Activated CD4-positive, alpha-beta T cell treated with anti-CD3 and anti-CD28 coated beads for 36 hours (primary cell): Measurements from ENCODE around the gene SLC44A1. TPM values are rescaled to one million over a fixed set of nuclear protein-coding genes. Genes with fewer than 3 reads are reported as not detected.

Source experiments
- ATAC-seq: fragments of 200-7000 bp; cut with Tn5 transposase; one replicate; pipeline ENCODE4 v1.10.0; 2021; ENCODE audit warnings: mild to moderate bottlenecking, moderate library complexity
- CTCF ChIA-PET: fragments of 350-600 bp; sonication (Branson Sonifier 250); formaldehyde crosslinking; loops from one replicate; lab custom pipeline; 2021; ENCODE audit warnings: antibody characterized with exemption; lab: Charles Lee
- POLR2A ChIA-PET: fragments of 350-600 bp; sonication (Branson Sonifier 250); formaldehyde crosslinking; loops from one replicate; lab custom pipeline; 2021; ENCODE audit warnings: antibody characterized with exemption, inconsistent platforms; lab: Charles Lee
- DNase-seq: peaks from one replicate; pipeline ENCODE4 v3.0.0-alpha.2; 2020
- H3K27ac Mint-ChIP-seq: one replicate; pipeline ENCODE4 v1.8.0; 2021; ENCODE audit warnings: mixed read lengths
- H3K27me3 Mint-ChIP-seq: one replicate; pipeline ENCODE4 v1.8.0; 2021; ENCODE audit warnings: mixed read lengths
- H3K36me3 Mint-ChIP-seq: one replicate; pipeline ENCODE4 v1.8.0; 2021; ENCODE audit warnings: low read depth, mixed read lengths
- H3K4me1 Mint-ChIP-seq: one replicate; pipeline ENCODE4 v1.8.0; 2021; ENCODE audit warnings: mixed read lengths
- H3K4me3 Mint-ChIP-seq: one replicate; pipeline ENCODE4 v1.8.0; 2021; ENCODE audit warnings: mild to moderate bottlenecking, moderate library complexity, mixed read lengths
- H3K9me3 Mint-ChIP-seq: one replicate; pipeline ENCODE4 v1.8.0; 2021; ENCODE audit warnings: low read depth, mixed read lengths
- intact Hi-C, 2 experiments: fragments of 100-400 bp; cut with DNase I in 1 of 2; cut with micrococcal nuclease in 1 of 2; formaldehyde crosslinking; loops; one replicate each; pipeline versions ENCODE4 v1.14.2 to v1.15.1; 2022 to 2024; cut with DNase I, micrococcal nuclease
- total RNA-seq, 2 experiments: library from RNA; stranded (reverse); gene quantifications; one replicate each; pipeline ENCODE4 v1.2.3, GENCODE V29; 2021

The SLC44A1 gene
- total RNA-seq, 2 experiments from 2014 or later: 9.7 to 10.4 TPM

DNA sequence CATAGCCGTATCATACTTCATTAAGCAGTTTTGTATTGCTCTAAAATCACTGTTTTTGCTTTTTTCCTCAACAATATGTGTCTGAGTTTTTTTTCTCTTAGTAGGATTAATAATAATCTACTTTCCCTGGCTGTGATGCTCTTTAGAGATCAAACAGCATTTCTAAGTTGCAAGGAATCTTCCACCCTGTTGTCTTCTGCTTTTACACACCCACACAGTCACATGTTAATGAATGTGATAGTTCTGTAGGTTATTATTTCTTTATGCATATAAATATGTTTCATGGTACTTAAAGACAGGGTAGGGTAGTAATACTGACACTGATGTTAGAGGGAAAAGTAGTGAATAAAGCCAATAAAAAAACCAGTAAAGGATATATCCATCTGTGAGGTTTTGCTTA, 29.3 kb downstream of the SLC44A1 start:
- ATAC-seq: no peak
- H3K36me3 Mint-ChIP-seq: no peaks in the 10 kb centered on the region
- intact Hi-C loops: no loop called here
- ChIA-PET POLR2A (no interaction called here), CTCF (no interaction called here)
- no peaks in the 10 kb centered on the region for H3K27me3 Mint-ChIP-seq
- H3K4me3 Mint-ChIP-seq: no peak overlapping the region
- peaks cover 12% of the 10 kb centered on the region for H3K4me1 Mint-ChIP-seq
- no peaks in the 10 kb centered on the region for H3K9me3 Mint-ChIP-seq
- H3K27ac Mint-ChIP-seq: no peak overlapping the region
- DNase-seq: no peak

GRCh38 chr9:105275111-105275510, 30.7 kb downstream of the SLC44A1 start:
- Mint-ChIP-seq H3K27me3 (no peaks in the 10 kb centered on the region), H3K4me1 (peaks cover 10% of the 10 kb centered on the region), H3K36me3 (no peaks in the 10 kb centered on the region), H3K9me3 (no peaks in the 10 kb centered on the region), H3K27ac (no peak overlapping the region), H3K4me3 (no peak overlapping the region)
- ChIA-PET CTCF (interaction anchor here (0.9 to 1.0 kb wide), 2 partner anchors 9 to 12 kb away, joined by 3 read pairs; no protein-coding TSS in a partner anchor), POLR2A (no interaction called here)
- intact Hi-C loops: no loop called here
- DNase-seq (no peak), ATAC-seq (no peak)

DNA sequence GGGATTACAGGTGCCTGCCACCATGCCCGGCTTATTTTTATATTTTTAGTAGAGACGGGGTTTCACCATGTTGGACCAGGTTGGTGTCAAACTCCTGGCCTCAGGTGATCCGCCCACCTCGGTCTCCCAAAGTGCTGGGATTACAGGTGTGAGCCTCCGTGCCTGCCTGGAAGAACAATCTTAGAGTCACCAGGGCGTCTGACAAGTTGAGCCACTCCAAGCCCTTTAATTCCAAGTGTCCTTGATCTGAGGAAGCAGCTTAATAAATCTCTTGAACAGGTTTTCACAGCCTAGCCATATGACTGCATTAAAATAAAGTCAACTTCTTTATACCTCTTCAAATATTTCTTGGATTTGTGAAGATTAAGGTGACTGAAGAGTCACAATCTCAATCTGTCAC, 31.5 kb downstream of the SLC44A1 start:
- no peak overlapping the region for H3K27ac Mint-ChIP-seq
- POLR2A ChIA-PET: no interaction called here
- no peak overlapping the region for H3K4me3 Mint-ChIP-seq
- CTCF ChIA-PET: no interaction called here
- DNase-seq: no peak
- ATAC-seq: no peak
- no peaks in the 10 kb centered on the region for H3K27me3 Mint-ChIP-seq
- no peaks in the 10 kb centered on the region for H3K9me3 Mint-ChIP-seq
- H3K4me1 Mint-ChIP-seq: peaks cover 4% of the 10 kb centered on the region
- intact Hi-C loops: no loop called here
- no peaks in the 10 kb centered on the region for H3K36me3 Mint-ChIP-seq

GRCh38 chr9:105278751-105279150, 34.3 kb downstream of the SLC44A1 start:
- H3K4me1 Mint-ChIP-seq: peaks cover 6% of the 10 kb centered on the region
- CTCF ChIA-PET: no interaction called here

GRCh38 chr9:105280691-105281090, 36.2 kb downstream of the SLC44A1 start:
- CTCF ChIA-PET: interaction anchor here (0.7 kb wide), 2 partner anchors 29 to 417 kb away, joined by 3 read pairs; no protein-coding TSS in a partner anchor
- Mint-ChIP-seq H3K9me3 (no peaks in the 10 kb centered on the region), H3K4me3 (no peak overlapping the region), H3K27ac (no peak overlapping the region), H3K27me3 (no peaks in the 10 kb centered on the region), H3K4me1 (peaks cover 3% of the 10 kb centered on the region), H3K36me3 (no peaks in the 10 kb centered on the region)
- intact Hi-C loops: no loop called here
- peak; percentile 19 for ATAC-seq
- POLR2A ChIA-PET: no interaction called here
- no peak for DNase-seq

More at GRCh38 chr9:105278751-105279150, 34.3 kb downstream of the SLC44A1 start:
- intact Hi-C loops: no loop called here
- Mint-ChIP-seq H3K36me3 (no peaks in the 10 kb centered on the region), H3K27me3 (no peaks in the 10 kb centered on the region), H3K4me3 (no peak overlapping the region), H3K9me3 (no peaks in the 10 kb centered on the region), H3K27ac (no peak overlapping the region)
- ATAC-seq (no peak), DNase-seq (no peak)
- POLR2A ChIA-PET: no interaction called here

DNA sequence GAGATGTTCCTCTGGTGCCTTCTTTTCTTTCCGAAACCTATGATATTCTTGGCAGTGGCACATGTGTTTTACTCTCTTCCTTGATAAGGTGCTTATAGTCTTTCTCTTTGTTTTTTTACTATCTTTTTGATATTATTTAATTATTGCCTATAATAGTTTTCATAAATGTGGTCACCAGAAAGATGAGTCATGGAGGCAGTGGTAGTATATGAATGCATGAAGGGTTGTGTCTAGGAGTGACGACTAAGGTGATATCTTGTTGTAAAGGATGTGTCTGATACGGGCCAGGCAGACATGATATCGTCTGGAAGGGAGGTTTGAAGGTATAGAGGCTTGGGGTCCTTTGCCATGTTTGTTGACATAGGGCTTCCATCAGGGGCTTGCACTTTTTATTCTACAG, 36.8 kb downstream of the SLC44A1 start:
- CTCF ChIA-PET: interaction anchor here (0.7 kb wide), 1 partner anchor 29 kb away, joined by 3 read pairs; no protein-coding TSS in a partner anchor
- Mint-ChIP-seq H3K36me3 (no peaks in the 10 kb centered on the region), H3K9me3 (no peaks in the 10 kb centered on the region), H3K27ac (no peak overlapping the region), H3K4me1 (peaks cover 3% of the 10 kb centered on the region), H3K4me3 (no peak overlapping the region), H3K27me3 (no peaks in the 10 kb centered on the region)
- DNase-seq (no peak), ATAC-seq (no peak)
- intact Hi-C loops: no loop called here
- POLR2A ChIA-PET: no interaction called here

GRCh38 chr9:105281926-105282325, 37.5 kb downstream of the SLC44A1 start:
- ATAC-seq (no peak), DNase-seq (no peak)
- intact Hi-C loops: no loop called here
- ChIA-PET POLR2A (no interaction called here), CTCF (interaction anchor here (0.7 kb wide), 1 partner anchor 34 kb away, joined by 3 read pairs; no protein-coding TSS in a partner anchor)
- Mint-ChIP-seq H3K4me1 (peaks cover 3% of the 10 kb centered on the region), H3K4me3 (no peak overlapping the region), H3K27ac (no peak overlapping the region), H3K9me3 (no peaks in the 10 kb centered on the region), H3K36me3 (no peaks in the 10 kb centered on the region), H3K27me3 (no peaks in the 10 kb centered on the region)

DNA sequence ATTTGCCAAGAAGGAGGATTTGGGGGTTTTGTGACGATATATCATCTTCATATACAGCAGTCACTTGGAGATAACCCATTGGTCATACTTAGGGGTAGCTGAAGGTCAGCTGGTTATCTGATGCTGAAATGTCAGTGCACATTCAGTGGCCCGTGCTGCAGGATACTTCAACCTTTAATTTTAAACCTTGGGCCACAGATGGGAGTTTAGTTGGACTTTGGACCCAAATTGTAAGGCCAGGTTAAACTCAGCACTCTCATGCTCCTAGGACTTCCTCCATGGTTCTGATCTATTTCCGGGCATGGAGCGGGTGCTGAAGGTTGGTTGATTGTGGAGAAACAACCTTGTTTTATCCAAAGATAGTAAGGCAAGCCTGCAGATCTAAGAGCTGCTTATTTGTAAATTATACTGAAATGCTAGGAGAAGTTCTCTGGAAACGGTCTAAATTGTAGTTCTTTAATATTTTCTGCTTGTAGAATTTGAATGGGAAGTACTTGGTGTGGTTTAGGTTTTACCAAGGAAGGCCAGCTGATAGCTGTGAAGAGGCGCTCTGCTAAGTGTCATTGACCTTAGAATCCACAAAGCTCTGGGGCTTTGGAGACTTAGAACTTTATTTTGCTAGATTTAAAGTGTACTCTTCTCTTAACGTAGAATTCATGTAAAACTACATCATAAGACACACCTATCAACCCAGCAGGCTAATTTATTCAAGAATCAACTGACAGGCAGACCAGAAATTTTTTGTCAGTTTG, 38.6 kb downstream of the SLC44A1 start:
- DNase-seq: no peak
- peaks cover 3% of the 10 kb centered on the region for H3K4me1 Mint-ChIP-seq
- no peaks in the 10 kb centered on the region for H3K36me3 Mint-ChIP-seq
- CTCF ChIA-PET: interaction anchor here (0.9 kb wide), 1 partner anchor 8 kb away, joined by 3 read pairs; no protein-coding TSS in a partner anchor
- H3K4me3 Mint-ChIP-seq: no peak overlapping the region
- no peaks in the 10 kb centered on the region for H3K27me3 Mint-ChIP-seq
- intact Hi-C loops: no loop called here
- H3K9me3 Mint-ChIP-seq: no peaks in the 10 kb centered on the region
- H3K27ac Mint-ChIP-seq: no peak overlapping the region
- POLR2A ChIA-PET: no interaction called here
- no peak for ATAC-seq

GRCh38 chr9:105283795-105284194, 39.3 kb downstream of the SLC44A1 start:
- no peak for ATAC-seq
- DNase-seq: no peak
- Mint-ChIP-seq H3K27me3 (no peaks in the 10 kb centered on the region), H3K4me3 (no peak overlapping the region), H3K9me3 (no peaks in the 10 kb centered on the region), H3K27ac (no peak overlapping the region), H3K36me3 (no peaks in the 10 kb centered on the region), H3K4me1 (peaks cover 3% of the 10 kb centered on the region)
- intact Hi-C loops: no loop called here
- ChIA-PET CTCF (interaction anchor here (0.7 to 0.9 kb wide), 2 partner anchors 9 to 147 kb away, joined by 3 read pairs; no protein-coding TSS in a partner anchor), POLR2A (no interaction called here)

- peak; percentile 26 for ATAC-seq
- Mint-ChIP-seq H3K36me3 (no peaks in the 10 kb centered on the region), H3K4me1 (peaks cover 3% of the 10 kb centered on the region), H3K4me3 (no peak overlapping the region), H3K27ac (no peak overlapping the region), H3K27me3 (no peaks in the 10 kb centered on the region), H3K9me3 (no peaks in the 10 kb centered on the region)
- DNase-seq: no peak
- CTCF ChIA-PET: interaction anchor here (0.7 kb wide), 1 partner anchor 146 kb away, joined by 3 read pairs; no protein-coding TSS in a partner anchor
- intact Hi-C loops: no loop called here
- POLR2A ChIA-PET: no interaction called here
Observed at GRCh38 chr9:105284463-105284862, 40.0 kb downstream of the SLC44A1 start.

GRCh38 chr9:105286098-105286497, 41.6 kb downstream of the SLC44A1 start:
- no peak overlapping the region for H3K4me3 Mint-ChIP-seq
- no peaks in the 10 kb centered on the region for H3K9me3 Mint-ChIP-seq
- intact Hi-C loops: no loop called here
- no peak for DNase-seq
- ChIA-PET CTCF (interaction anchor here (1.1 to 1.6 kb wide), 2 partner anchors 22 to 423 kb away, joined by 4 to 5 read pairs; no protein-coding TSS in a partner anchor), POLR2A (no interaction called here)
- no peaks in the 10 kb centered on the region for H3K27me3 Mint-ChIP-seq
- H3K4me1 Mint-ChIP-seq: peaks cover 3% of the 10 kb centered on the region
- no peak for ATAC-seq
- no peaks in the 10 kb centered on the region for H3K36me3 Mint-ChIP-seq
- H3K27ac Mint-ChIP-seq: no peak overlapping the region

GRCh38 chr9:105289305-105289704, 44.9 kb downstream of the SLC44A1 start:
- intact Hi-C loops: no loop called here
- H3K4me1 Mint-ChIP-seq: peaks cover 2% of the 10 kb centered on the region
- no peak for ATAC-seq
- H3K9me3 Mint-ChIP-seq: no peaks in the 10 kb centered on the region
- POLR2A ChIA-PET: no interaction called here
- no peaks in the 10 kb centered on the region for H3K36me3 Mint-ChIP-seq
- no peak overlapping the region for H3K4me3 Mint-ChIP-seq
- H3K27me3 Mint-ChIP-seq: no peaks in the 10 kb centered on the region
- CTCF ChIA-PET: no interaction called here
- H3K27ac Mint-ChIP-seq: no peak overlapping the region
- no peak for DNase-seq
